HG03135 (cell line): Measurements from ENCODE around the gene DCLRE1A.
"Not testable (repeated sequence)": the region's sequence is repeated elsewhere in the genome, so short reads cannot be mapped to it uniquely, and the experiment has no call there.

Source experiments
- ATAC-seq: cut with Tn5 transposase; IDR thresholded peaks from one replicate; pipeline ENCODE4 v1.9.1; 2021; ENCODE audit warnings: mild to moderate bottlenecking, moderate library complexity; ENCODE audit not compliant: unreplicated experiment

The DCLRE1A gene

GRCh38 chr10:113858541-113858940, 4.7 kb upstream of the DCLRE1A start:
- no peak for ATAC-seq

- ATAC-seq: no peak
Observed at GRCh38 chr10:113857210-113857609, 3.3 kb upstream of the DCLRE1A start.

GRCh38 chr10:113856563-113856962, 2.7 kb upstream of the DCLRE1A start:
- ATAC-seq: no peak

GRCh38 chr10:113854761-113855588, 1.1 kb upstream of the DCLRE1A start:
- ATAC-seq: peak; percentile 38

- no peak for ATAC-seq
Observed at GRCh38 chr10:113853578-113854012, 287 bp downstream of the DCLRE1A start.

GRCh38 chr10:113849946-113850345, 3.9 kb downstream of the DCLRE1A start:
- ATAC-seq: no peak

- no peak for ATAC-seq
Observed at GRCh38 chr10:113849140-113849803, 4.6 kb downstream of the DCLRE1A start.

- no peak for ATAC-seq
Observed at GRCh38 chr10:113846036-113846435, 7.8 kb downstream of the DCLRE1A start.

GRCh38 chr10:113843972-113844485, 9.9 kb downstream of the DCLRE1A start:
- ATAC-seq: no peak

GRCh38 chr10:113842171-113842570, 11.7 kb downstream of the DCLRE1A start:
- ATAC-seq: no peak

GRCh38 chr10:113828567-113828966, 25.3 kb downstream of the DCLRE1A start:
- ATAC-seq: not testable (repeated sequence)

GRCh38 chr10:113825791-113826190, 28.1 kb downstream of the DCLRE1A start:
- no peak for ATAC-seq

- no peak for ATAC-seq
Observed at GRCh38 chr10:113823389-113823788, 30.5 kb downstream of the DCLRE1A start.

GRCh38 chr10:113822174-113822573, 31.7 kb downstream of the DCLRE1A start:
- no peak for ATAC-seq

- ATAC-seq: not testable (repeated sequence)
Observed at GRCh38 chr10:113821306-113821705, 32.6 kb downstream of the DCLRE1A start.

- no peak for ATAC-seq
Observed at GRCh38 chr10:113820507-113820906, 33.4 kb downstream of the DCLRE1A start.

GRCh38 chr10:113819989-113820388, 33.9 kb downstream of the DCLRE1A start:
- ATAC-seq: no peak

- not testable (repeated sequence) for ATAC-seq
Observed at GRCh38 chr10:113814700-113815099, 39.2 kb downstream of the DCLRE1A start.

GRCh38 chr10:113808168-113808567, 45.7 kb downstream of the DCLRE1A start:
- ATAC-seq: no peak

GRCh38 chr10:113806503-113806902, 47.4 kb downstream of the DCLRE1A start:
- ATAC-seq: no peak

- no peak for ATAC-seq
Observed at GRCh38 chr10:113802997-113803396, 50.9 kb downstream of the DCLRE1A start.

GRCh38 chr10:113801569-113801968, 52.3 kb downstream of the DCLRE1A start:
- no peak for ATAC-seq
